ENCODE results near the gene BCAP31.

The BCAP31 gene

DNA sequence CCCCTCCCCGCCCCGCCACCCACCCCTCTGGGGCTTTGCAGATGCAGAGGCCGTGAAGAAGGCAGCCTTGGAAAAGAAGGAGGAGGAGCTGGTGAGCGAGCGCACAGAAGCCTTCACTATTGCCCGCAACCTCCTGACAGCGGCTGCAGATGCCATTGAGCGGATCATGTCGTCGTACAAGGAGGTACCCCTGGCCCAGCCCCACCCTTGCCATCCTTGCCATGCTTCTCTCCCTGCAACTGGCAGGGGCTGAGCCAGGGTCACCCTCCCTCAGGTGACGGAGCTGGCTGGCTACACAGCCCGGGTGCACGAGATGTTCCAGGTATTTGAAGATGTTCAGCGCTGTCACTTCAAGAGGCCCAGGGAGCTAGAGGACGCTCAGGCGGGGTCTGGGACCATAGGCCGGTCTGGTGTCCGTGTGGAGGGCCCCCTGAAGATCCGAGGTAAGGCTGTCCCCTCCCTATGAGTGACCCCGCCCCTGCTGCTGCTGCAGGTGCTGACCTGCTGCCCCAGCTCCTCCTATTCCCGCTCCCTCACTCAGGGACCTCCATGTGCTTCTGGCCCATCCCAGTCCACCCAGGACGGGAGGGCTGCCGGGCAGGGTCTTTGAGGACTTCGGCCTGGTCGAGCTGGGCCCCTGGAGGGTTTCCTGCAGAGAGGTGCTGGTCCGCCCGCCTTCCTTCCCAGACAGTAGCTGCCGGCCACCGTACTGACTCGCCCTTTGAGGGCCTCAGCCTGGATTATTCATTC is 12.1 kb upstream of the BCAP31 start:
- ATAC-seq: no peak
- TF ChIP-seq ARNTL (CRISPR knock-in tag; IDR thresholded peaks at IDR 0.05; ENCODE audit: borderline replicate concordance, low read depth): no peak
- no peak for TF ChIP-seq ZNF8 (CRISPR knock-in tag; IDR thresholded peaks at IDR 0.05)
- TF ChIP-seq TCF4 (CRISPR knock-in tag; IDR thresholded peaks at IDR 0.05; ENCODE audit: borderline replicate concordance): no peak
- no peak for TF ChIP-seq POU6F1 (CRISPR knock-in tag; IDR thresholded peaks at IDR 0.05; ENCODE audit: borderline replicate concordance, low read depth)
- no peak for TF ChIP-seq OSR1 (CRISPR knock-in tag; IDR thresholded peaks at IDR 0.05)
- TF ChIP-seq ZFP3 (CRISPR knock-in tag; IDR thresholded peaks at IDR 0.05): no peak
- TF ChIP-seq ZFP30 (CRISPR knock-in tag; IDR thresholded peaks at IDR 0.05): no peak
- TF ChIP-seq RARB (CRISPR knock-in tag; IDR thresholded peaks at IDR 0.05): no peak
- TF ChIP-seq, protein P1, sequence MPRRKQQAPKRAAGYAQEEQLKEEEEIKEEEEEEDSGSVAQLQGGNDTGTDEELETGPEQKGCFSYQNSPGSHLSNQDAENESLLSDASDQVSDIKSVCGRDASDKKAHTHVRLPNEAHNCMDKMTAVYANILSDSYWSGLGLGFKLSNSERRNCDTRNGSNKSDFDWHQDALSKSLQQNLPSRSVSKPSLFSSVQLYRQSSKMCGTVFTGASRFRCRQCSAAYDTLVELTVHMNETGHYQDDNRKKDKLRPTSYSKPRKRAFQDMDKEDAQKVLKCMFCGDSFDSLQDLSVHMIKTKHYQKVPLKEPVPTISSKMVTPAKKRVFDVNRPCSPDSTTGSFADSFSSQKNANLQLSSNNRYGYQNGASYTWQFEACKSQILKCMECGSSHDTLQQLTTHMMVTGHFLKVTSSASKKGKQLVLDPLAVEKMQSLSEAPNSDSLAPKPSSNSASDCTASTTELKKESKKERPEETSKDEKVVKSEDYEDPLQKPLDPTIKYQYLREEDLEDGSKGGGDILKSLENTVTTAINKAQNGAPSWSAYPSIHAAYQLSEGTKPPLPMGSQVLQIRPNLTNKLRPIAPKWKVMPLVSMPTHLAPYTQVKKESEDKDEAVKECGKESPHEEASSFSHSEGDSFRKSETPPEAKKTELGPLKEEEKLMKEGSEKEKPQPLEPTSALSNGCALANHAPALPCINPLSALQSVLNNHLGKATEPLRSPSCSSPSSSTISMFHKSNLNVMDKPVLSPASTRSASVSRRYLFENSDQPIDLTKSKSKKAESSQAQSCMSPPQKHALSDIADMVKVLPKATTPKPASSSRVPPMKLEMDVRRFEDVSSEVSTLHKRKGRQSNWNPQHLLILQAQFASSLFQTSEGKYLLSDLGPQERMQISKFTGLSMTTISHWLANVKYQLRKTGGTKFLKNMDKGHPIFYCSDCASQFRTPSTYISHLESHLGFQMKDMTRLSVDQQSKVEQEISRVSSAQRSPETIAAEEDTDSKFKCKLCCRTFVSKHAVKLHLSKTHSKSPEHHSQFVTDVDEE (CRISPR knock-in tag; IDR thresholded peaks at IDR 0.05): no peak

DNA sequence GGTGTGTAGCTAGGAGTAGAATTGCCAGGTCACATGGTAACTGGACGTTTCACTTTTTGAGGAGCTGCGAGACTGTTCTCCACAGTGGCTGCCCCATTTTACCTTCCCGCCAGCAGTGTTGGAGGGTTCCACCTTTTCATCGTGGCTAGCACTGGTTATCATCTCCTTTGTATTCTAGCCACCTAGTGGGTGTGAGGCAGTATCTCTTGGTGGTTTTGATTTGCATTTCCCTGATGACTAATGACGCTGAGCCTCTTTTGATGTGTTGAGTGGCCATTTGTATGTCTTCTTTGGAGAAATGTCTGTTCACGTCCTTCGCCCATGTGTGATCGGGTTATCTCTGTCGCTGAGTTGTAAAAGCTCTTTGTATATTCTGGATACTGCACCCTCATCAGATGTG is 11.1 kb upstream of the BCAP31 start:
- no peak for ATAC-seq
- TF ChIP-seq ESRRG (CRISPR knock-in tag; IDR thresholded peaks at IDR 0.05) (no peak), ZNF565 (CRISPR knock-in tag; conservative IDR thresholded peaks at IDR 0.05; ENCODE audit: low read depth) (no peak), ZC3H10 (CRISPR knock-in tag; IDR thresholded peaks at IDR 0.05) (no peak), BACH2 (CRISPR knock-in tag; IDR thresholded peaks at IDR 0.05; ENCODE audit: borderline replicate concordance) (no peak), ZFP30 (CRISPR knock-in tag; IDR thresholded peaks at IDR 0.05) (no peak), OSR1 (CRISPR knock-in tag; IDR thresholded peaks at IDR 0.05) (no peak), POU6F1 (CRISPR knock-in tag; IDR thresholded peaks at IDR 0.05; ENCODE audit: borderline replicate concordance, low read depth) (no peak)

- TF ChIP-seq RARB (CRISPR knock-in tag; IDR thresholded peaks at IDR 0.05): no peak
- TF ChIP-seq TOX (CRISPR knock-in tag; IDR thresholded peaks at IDR 0.05; ENCODE audit: borderline replicate concordance): no peak
- TF ChIP-seq ESRRG (CRISPR knock-in tag; IDR thresholded peaks at IDR 0.05): no peak
- TF ChIP-seq ZC3H10 (CRISPR knock-in tag; IDR thresholded peaks at IDR 0.05): no peak
- TF ChIP-seq ZNF8 (CRISPR knock-in tag; IDR thresholded peaks at IDR 0.05): no peak
- no peak for TF ChIP-seq OSR1 (CRISPR knock-in tag; IDR thresholded peaks at IDR 0.05)
- no peak for TF ChIP-seq PPARA (CRISPR knock-in tag; IDR thresholded peaks at IDR 0.05; ENCODE audit: borderline replicate concordance)
- no peak for TF ChIP-seq BACH2 (CRISPR knock-in tag; IDR thresholded peaks at IDR 0.05; ENCODE audit: borderline replicate concordance)
- TF ChIP-seq GLIS3 (CRISPR knock-in tag; IDR thresholded peaks at IDR 0.05): no peak
- no peak for TF ChIP-seq POU6F1 (CRISPR knock-in tag; IDR thresholded peaks at IDR 0.05; ENCODE audit: borderline replicate concordance, low read depth)
- TF ChIP-seq ZNF565 (CRISPR knock-in tag; conservative IDR thresholded peaks at IDR 0.05; ENCODE audit: low read depth): no peak
- TF ChIP-seq, protein P1 (CRISPR knock-in tag; IDR thresholded peaks at IDR 0.05): no peak
- TF ChIP-seq CSRNP3 (CRISPR knock-in tag; IDR thresholded peaks at IDR 0.05): no peak
- TF ChIP-seq, protein P2, sequence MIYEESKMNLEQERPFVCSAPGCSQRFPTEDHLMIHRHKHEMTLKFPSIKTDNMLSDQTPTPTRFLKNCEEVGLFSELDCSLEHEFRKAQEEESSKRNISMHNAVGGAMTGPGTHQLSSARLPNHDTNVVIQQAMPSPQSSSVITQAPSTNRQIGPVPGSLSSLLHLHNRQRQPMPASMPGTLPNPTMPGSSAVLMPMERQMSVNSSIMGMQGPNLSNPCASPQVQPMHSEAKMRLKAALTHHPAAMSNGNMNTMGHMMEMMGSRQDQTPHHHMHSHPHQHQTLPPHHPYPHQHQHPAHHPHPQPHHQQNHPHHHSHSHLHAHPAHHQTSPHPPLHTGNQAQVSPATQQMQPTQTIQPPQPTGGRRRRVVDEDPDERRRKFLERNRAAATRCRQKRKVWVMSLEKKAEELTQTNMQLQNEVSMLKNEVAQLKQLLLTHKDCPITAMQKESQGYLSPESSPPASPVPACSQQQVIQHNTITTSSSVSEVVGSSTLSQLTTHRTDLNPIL (CRISPR knock-in tag; IDR thresholded peaks at IDR 0.05; ENCODE audit: low read depth): no peak
- TF ChIP-seq TCF4 (CRISPR knock-in tag; IDR thresholded peaks at IDR 0.05; ENCODE audit: borderline replicate concordance): no peak
- no peak for TF ChIP-seq SNAI2 (CRISPR knock-in tag; IDR thresholded peaks at IDR 0.05)
- no peak for TF ChIP-seq ZFP30 (CRISPR knock-in tag; IDR thresholded peaks at IDR 0.05)
- TF ChIP-seq ARNTL (CRISPR knock-in tag; IDR thresholded peaks at IDR 0.05; ENCODE audit: borderline replicate concordance, low read depth): no peak
- no peak for ATAC-seq
These were observed 10.7 kb upstream of the BCAP31 start for GRCh38 chrX:153734871-153735270.
